ENCODE measurements around the gene LSM14A.

LSM14A gene

DNA sequence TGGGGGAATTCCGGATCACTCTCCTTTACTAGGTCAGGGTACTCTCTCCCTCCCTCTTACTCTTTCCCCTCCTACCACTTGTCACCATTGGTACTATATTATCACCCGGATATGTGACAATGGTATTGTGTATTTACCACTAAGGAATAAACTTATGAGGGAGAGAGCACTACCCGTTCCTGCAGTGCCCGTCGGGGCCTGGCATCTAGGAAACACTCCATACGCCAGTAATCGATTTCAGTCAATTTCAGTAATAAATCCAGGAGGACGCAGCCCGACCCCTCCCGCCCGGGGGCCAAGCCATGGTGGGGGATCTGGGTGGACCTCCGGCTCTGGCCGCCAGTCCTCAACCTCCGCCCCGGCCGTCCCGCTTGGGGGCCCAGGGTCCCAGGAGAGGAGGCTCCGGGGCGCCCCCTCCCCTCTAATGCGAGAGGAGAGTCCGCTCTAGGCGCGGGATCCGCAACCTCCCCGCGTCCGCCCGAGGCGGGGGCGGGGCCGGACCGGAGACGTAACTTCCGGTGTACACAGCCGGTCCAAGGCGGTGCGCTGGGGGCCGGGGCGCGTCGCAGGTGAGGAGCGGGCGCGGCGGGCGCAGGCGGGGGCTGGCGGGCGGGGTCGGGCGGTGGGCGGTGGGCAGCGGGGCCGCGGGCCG lies 81.9 kb downstream of the LSM14A start, which contains the start of gene GARRE1:
TSS of gene GARRE1 (plus strand) at position 509 of the 652 bp plus-strand sequence. CDS start 45,920 bp downstream, outside the sequence.
- peak; percentile 72 to 75 for DNase-seq (ENCODE audit: low read depth in 1 of 2, low spot score in 1 of 2)

DNA sequence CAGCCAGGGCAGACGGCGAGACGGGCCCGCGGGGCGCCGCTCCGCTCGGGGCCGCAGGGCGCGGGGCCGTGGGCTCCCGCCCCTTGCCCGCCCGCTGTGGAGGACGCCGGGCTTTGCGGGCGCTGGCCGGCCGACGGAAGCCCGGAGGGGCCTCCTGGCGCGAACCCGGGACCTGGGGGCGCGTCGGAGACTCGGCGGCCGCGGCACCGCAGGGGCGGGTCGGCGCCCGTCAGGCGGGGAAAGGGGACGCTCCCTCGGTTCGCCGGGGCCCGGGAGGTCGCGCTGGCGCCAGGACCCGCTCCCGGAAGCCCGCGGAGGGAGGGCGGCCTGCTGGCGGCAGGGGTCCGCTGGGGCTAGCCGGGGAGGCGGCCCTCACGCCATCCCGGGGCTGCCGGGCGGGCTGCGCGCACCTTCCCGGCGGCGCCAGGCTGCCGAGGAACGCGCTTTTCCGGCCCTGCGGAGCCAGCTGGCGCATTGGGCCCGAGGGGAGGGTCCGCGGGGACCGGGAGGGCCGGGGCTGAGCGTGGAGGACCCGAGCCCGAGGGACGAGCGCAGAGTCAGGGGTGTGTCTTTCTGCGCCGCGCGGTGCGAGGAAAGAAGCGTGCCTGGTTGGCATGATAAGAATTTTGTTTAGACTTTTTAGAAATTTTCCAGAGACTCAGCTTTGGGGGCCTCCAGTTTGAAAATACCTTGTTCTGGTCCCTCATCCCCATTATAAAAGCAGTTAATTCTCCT lies 82.6 kb downstream of the LSM14A start:
- peak in 1 of 2 donors; percentile 4 for DNase-seq (ENCODE audit: low read depth in 1 of 2, low spot score in 1 of 2)

DNA sequence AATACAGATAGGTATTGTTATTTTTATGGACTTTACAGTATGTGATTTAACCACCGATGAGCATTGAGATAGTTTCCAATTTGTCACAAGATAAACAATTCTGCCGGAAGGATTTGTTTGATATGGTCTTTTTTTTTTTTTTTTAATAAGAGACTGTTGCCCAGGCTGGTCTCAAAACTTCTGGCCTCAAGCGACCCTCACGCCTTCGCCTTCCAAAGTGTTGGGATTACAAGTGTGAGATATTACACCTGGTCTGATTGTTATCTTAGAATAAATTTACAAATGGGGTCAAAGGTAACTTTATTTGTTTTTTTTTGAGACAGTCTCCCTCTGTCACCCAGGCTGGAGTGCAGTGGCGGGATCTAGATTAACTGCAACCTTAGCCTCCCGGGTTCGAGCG lies 83.2 kb downstream of the LSM14A start:
- DNase-seq (ENCODE audit: low read depth in 1 of 2, low spot score in 1 of 2) = no peak

DNA sequence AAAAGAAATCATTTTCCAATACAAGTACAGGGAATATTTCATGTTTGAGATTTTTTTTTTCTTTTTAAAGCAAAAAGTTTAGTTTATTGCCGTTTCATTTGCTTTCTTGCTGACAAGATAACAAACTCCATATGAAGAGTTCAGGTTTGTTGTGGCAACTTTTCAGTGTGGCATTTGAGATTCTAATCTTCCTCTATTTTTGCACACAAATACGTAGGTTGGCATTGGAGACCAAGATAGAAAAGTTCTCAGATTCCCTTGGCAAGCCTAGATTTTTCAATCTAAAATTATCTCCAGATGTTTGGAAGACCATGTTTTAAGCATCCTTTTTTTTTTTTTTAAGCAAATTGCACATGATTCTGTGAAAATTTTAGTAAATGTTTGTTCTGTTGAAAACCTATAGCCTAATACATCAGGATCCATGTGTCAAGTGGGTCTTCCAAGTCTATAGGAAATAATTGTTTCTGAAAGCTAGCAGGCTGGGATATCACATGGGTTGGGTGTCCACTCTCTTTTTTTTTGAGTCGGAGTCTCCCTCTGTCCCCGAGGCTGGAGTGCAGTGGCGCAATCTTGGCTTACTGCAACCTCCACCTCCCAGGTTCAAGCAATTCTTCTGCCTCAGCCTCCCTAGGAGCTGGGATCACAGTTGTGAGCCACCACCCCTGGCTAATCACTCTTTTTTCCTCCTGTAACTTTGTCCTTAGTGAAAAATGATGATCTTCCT lies 84.7 kb downstream of the LSM14A start:
- DNase-seq (ENCODE audit: low read depth in 1 of 2, low spot score in 1 of 2) = no peak

DNA sequence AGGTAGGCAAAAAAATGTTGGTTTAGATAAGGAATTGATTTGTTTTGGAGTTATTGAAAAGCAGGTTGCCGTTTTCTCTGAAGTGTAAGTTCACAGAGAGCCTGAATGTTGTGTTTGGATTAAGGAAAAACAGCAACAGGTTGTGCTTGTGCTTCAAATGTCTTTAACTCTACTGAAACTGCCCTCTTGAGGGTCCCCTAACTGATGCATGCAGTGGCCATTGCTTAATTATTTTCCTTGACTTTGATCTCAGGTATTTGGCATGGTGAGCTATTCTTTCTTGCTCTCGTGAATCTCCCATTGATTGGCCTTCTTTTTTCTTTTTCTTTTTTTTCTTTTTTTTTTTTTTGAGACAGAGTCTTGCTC lies 85.2 kb downstream of the LSM14A start:
- no peak for DNase-seq (ENCODE audit: low read depth in 1 of 2, low spot score in 1 of 2)

DNA sequence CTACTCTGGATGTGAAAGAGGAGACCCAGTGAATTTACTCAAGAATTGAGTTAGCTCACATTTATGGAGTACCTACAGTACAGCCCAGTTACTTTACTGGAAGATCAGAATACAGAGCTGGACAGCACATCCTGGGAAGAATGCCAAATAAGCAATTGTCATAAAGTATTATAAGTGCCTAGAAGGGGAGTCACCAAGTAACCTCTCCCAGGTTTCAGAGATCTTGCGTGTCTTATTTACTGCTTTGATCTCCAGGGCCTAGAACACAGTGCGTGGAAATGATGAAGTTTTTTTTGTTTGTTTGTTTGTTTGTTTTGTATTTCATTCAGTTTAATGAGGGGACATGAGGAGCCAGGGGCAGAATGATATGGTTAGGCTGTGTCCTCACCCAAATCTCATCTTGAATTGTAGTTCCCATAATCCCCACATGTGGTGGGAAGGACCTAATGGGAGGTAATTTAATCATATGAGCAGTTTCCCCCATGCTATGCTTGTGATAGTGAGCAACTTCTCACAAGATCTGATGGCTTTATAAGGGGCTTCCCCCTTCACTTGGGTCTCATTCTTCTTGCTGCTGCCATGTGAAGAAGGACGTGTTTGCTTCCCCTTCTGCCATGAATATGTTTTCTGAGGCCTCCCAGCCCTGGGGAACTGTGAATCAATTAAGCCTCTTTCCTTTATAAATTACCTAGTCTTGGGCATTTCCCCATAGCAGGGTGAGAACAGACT lies 87.2 kb downstream of the LSM14A start:
- DNase-seq (ENCODE audit: low read depth in 1 of 2, low spot score in 1 of 2) = no peak

DNA sequence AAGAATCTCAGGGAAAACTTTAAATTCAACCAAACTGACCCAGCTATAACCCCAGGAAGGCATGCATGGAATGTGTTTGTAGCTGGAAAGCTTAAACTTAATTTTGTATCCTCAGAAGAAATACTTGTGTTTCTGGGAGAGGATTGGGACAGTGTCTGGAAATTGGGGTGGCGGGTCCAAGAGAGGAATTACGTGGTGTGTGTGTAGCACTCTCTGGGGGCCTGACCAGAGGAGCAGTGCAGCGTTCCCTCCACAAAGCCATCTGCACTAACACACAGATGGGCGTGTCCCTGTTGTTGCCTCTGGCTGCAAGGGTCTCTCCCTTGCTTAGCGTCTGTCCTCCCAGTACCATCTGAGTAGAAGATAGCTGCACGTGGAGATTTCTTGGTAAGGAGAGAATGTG lies 88.5 kb downstream of the LSM14A start:
- no peak for DNase-seq (ENCODE audit: low read depth in 1 of 2, low spot score in 1 of 2)

DNA sequence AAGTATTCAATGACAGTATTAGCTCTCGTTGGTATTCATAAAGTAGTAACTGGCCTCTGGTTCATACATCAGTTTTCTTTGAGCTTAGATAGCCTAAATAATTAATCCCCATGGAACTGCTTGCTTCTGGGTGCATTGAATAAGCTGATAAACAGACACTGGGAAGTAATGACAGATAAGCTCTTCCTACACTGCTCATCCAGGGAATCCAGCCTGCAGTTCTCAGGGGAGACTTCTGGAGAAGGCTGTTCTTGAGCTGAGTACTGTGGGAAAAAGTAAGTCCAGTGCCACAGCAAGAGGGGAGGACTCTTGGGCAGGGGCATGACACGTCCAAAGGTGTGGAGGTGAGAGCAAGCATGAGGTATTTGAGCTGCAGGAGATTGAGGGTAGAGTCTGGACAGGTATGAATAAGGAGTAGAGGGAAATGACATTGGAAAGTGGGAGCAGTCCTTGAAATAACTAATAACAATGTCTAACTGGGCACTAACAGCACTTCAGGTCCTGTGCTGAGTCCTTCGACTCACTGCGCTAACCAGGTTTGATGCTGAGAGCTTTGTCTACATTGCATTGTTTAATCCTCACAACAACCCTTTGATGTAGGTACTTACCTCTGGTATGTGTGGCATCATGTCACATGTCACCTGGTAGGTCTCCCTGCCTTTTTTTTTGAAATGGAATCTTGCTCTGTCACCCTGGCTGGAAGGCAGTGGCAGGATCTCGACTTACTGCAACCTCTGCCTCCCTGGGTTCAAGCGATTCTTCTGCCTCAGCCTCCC lies 89.2 kb downstream of the LSM14A start:
- DNase-seq (ENCODE audit: low read depth in 1 of 2, low spot score in 1 of 2) = no peak

DNA sequence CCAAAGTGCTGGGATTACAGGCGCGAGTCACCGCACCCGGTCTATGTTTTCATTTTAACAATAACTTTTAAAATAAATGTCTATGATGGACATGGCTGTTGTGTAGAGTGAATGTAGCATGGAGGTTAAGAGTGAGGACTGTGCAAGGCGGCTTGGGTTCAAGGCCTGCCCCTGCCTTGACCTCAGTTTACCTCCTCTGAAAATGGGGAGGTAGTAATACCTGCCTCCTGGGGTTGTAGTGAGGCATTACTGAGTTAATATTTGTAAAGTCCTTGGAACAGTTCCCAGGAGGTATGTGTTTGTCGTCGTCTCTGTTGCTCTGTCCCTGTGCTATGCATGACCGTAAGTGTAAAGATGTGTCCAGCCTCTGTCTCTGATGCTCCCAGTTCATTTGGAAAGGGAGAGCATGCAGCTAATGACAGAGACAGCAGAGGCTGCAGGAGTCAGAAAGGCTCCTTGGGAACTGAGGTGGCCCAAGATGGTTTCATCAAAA lies 91.5 kb downstream of the LSM14A start:
- DNase-seq (ENCODE audit: low read depth in 1 of 2, low spot score in 1 of 2) = no peak

DNA sequence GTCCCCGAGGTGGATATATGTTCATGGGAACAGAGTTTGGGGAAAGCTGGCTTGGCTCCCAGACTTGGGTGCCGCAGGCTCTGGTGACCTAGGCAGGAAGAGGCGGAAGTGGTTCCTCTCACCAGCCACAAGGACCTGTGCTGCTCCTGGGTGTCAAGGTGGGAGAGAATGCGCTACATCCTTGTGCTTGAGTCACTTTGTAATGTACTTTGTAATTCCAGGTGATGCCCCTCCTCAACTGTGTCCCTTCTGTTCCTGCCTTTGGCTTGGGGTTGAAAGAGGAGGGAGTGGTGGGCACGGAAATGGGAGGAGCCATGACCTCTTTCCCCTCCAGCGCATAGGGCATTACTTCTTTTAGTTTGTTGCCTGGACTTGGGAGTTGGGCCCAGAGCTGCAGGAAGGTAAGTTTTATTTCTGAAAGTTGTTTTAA lies 92.9 kb downstream of the LSM14A start:
- no peak for DNase-seq (ENCODE audit: low read depth in 1 of 2, low spot score in 1 of 2)

DNA sequence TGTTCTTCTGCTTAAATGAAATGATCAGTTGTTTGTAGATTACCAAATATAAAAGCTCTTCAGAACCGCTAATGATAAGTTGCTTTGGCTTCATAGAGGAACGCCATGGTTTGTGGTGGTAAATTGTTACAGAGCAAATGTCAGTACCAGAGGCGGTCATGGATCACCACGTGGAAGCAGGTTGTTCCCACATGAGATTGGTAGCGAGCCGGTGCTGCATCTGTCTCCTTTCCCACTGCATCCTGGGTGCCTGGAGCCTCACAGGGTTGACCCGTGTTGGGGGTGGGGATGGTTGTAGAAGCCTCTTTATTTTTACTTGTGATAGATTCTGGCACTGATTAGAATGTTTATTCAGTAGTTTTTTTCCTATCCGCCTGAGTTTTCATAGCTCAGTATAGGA lies 96.8 kb downstream of the LSM14A start:
- DNase-seq (ENCODE audit: low read depth in 1 of 2, low spot score in 1 of 2) = no peak

DNA sequence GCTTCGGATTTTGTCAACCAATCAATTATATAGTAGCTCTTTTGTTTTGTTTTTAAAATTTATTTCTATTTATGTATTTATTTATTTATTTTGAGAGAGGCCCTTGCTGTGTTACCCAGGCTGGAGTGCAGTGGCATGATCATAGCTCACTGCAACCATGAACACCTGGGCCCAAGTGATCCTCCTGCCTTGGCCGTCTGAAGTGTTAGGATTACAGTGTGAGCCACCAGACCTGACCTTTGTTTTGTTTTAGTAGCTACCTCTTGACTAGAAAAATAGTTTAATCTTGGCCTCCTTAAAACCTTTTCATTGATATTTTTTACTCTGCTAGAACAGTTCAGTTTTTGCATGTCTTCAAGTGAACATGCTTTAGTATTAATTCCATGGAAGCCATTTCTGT lies 97.2 kb downstream of the LSM14A start:
- no peak for DNase-seq (ENCODE audit: low read depth in 1 of 2, low spot score in 1 of 2)

DNA sequence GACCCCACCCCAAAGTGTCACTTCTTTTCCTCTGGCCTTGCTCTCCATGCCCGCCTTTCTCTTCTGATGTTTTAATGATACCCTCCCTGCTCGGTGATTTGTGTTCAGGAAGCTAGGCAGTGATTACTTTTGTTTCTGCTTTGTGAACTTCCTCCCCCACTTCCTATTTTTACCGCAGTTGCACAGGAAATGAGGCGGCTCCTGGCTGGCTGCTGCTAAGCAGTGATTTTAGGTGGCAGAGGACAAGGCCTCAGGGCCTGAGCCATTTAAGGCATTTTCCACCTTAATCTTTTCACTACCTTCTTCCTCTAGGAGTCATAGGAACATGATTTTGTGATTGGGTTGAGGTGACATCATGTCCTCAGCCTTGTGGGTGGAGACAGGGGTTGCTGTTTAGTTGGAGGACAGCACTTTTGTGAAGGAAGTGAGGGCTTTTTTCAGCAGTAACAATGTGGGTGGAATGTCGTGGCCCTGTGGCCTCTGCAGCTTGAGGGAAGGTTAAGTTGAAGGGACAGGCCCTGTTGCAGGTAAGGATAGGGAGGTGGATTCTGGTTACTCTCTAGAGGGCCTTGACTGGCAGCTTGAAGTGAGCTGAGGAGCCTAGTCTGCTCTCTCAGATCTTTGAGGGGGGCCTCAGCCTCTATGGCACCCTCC lies 97.8 kb downstream of the LSM14A start:
- DNase-seq (ENCODE audit: low read depth in 1 of 2, low spot score in 1 of 2) = peak; percentile 32 to 50

DNA sequence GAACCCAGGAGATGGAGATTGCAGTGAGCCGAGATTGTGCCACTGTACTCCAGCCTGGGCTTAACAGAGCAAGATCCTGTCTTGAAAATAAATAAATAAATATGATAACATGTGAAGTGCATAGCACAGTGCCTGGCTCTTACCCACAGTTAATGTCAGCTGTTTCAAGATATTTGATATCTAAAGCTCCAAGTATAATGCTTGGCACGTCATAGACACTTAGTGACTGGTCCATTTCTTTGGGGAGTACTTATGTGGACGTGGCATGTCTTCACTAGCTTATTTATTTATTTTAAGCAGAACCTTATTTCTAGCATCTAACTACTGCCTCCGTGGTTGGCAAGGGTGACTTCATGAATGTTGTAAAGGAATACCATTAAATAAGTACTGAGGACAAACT lies 100.8 kb downstream of the LSM14A start:
- no peak for DNase-seq (ENCODE audit: low read depth in 1 of 2, low spot score in 1 of 2)

DNA sequence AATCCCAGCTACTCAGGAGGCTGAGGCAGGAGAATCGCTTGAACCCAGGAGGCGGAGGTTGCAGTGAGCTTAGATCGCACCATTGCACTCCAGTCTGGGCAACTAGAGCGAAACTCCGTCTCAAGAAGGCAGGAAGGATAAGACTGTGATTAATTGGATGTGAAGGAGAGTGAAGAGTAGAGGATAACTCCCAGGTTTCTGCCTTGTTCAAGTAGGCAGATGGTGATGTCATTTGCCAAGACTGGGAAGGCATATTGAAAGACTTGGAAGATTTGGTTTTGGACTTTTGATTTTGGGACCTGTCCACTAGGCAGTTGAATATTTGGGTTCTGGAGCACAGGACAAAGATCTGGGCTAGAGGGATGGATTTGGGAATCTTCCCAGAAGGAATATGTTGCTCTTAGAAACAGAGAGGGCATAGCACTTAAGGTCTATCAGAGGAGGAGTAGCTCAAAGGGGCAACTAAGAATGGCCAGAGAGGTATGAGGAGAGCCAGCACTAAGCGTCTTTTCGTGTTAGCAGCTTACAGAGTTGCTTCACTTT lies 102.1 kb downstream of the LSM14A start:
- no peak for DNase-seq (ENCODE audit: low read depth in 1 of 2, low spot score in 1 of 2)

DNA sequence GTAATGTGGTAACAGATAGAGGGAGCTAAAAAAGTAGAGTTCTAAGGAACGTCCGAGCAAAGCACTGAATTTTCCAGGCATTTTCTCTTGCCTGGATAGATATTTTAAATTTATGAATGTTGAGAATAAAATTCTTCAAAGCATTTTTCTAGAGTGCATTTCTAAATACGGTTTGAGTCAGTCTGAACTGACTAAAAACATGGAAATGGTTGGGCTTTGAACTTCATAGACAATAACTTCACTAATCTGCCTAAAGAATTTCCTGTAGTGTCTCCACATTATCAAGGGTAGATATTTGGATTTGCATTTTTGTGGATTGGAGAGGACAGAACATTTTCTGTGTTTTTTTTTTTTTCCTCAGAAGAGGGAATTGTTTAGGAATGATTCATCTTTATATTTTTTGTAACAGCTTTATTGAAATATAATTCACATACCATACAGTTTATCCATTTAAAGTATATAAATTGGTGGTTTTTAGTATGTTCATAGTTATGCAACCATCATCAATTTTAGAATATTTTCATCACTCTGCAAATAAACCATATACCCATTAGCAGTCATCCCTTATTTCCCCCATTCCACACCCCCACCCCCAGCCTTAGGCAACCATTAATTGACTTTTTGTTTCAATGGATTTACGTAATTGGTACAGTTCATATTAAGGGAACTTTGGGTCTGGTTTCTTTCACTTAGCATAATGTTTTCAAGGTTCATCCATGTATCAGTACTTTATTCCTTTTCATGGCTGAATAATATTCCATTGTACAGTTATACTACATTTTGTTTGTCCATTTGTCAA lies 102.7 kb downstream of the LSM14A start:
- DNase-seq (ENCODE audit: low read depth in 1 of 2, low spot score in 1 of 2) = no peak

DNA sequence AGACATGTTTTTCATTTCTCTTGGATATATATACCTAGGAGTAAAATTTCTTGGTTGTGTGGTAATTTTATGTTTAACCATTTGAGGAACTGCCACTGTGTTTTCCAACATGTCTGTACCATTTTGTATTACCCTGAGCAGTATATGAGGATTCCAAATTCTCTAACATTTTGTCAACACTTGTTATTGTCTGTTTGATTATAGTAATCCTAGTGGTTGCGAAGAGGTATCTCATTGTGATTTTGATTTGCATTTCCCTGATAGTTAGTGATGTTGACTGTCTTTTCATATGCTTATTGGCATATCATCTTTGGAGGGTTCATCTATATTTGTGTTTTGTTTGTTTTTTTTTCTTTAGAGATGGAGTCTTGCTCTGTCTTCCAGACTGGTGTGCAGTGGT lies 103.4 kb downstream of the LSM14A start:
- no peak for DNase-seq (ENCODE audit: low read depth in 1 of 2, low spot score in 1 of 2)

DNA sequence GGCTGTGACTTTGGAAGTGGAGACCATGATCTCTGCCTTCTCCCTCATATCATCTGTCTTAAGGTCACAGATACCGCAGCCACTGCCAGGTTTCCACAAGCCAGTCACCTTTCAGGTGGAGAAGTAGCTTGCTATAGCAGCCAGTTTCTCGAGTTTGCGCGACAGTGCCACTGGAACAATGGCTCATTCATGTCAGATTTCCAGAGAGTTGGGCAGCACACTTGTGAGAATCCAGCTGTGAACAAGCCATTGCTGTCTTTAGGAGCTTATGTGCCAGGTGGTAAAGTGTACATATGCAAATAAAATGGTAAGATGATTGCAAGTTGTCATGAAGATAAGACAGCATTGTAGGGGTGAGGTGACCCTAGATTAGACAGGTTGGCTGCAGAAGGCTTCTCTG lies 104.3 kb downstream of the LSM14A start:
- no peak for DNase-seq (ENCODE audit: low read depth in 1 of 2, low spot score in 1 of 2)

DNA sequence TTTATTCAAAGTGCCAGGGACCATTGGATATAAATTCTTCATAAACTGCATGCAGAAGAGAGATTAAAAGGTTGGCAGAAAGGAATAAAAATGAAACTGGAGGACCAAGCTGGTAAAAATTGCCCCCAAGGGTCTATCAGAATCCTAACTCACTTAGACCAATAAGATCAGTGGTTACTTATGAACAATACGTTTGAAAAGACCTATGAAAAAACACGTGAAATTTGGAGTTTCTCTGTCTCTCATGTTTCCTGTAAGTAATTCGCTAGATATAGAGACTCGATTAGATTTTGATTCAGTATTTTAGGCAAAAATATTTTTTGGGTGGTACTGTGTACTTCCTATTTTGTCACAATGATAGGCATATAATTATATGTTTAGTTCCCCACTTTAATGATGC lies 104.9 kb downstream of the LSM14A start:
- DNase-seq (ENCODE audit: low read depth in 1 of 2, low spot score in 1 of 2) = no peak
